HS-5 (cell line): ENCODE data around the gene SNCA.

Source experiments
- DNase-seq: peaks from one replicate; pipeline ENCODE4 v3.0.0-alpha.2; 2012; ENCODE audit warnings: low read depth

SNCA gene

DNA sequence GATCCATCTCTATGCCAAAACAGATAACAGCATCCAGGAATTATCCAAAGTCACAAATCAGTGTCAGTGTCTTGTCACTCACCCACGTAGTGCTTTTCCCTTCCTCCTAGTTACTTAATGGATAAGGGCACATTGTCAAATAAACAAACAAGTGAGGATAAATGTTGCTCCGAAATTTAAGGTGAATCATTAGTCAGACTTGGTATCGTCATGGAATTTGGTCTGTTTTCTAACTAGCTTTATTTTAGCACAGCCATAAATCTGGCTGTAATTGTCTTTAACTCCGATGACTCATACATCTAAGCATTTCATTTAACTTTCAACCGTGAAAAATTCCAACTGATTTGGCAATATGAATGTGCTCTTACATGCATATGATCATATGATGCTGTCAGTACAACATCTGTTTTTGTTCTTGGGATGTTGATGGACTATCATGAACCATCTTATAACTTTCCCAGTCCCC lies 83.3 kb downstream of the SNCA start:
- peak; percentile 96 for DNase-seq

GRCh38 chr4:89752932-89753598 lies 83.9 kb downstream of the SNCA start:
- peak; percentile 77 for DNase-seq

DNA sequence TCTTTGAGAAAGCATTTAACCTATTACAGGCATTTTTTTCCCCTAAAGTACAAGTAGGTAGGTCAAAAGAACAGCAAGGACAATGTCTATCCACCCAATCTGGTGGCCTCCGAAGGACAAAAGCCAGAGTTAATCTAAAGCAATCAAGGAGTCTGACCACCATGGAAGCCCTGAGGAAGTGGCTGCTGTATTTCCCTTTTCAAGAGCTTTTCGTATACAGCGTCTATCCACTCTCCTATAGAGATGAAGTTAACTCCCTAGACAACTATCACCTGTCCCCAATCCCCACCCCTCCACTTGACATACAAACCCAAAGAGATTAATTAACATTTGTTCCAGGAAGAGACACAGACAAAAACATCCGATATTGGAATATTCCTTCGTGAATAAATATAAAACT lies 85.5 kb downstream of the SNCA start:
- DNase-seq = no peak

DNA sequence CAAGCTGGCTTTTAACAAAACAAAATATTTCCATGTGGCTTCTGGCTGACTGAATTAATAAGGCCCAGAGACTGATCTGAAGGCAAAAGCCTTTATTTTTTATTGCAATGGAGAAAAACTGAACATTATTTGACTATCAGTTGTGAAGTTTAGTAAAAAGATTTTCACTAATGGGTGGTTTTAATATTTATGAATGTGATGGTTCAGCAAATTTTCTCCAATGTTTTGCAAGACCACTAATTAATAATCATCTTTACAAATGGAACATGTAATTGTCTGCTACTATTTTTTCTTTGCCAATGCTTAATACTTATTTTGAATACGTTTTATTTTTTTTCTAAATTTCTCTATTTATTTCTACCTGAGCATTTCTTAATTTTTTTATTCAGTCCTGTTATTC lies 90.6 kb downstream of the SNCA start:
- DNase-seq = no peak

GRCh38 chr4:89745708-89746107 lies 91.3 kb downstream of the SNCA start:
- no peak for DNase-seq

GRCh38 chr4:89744914-89745313 lies 92.0 kb downstream of the SNCA start:
- no peak for DNase-seq

DNA sequence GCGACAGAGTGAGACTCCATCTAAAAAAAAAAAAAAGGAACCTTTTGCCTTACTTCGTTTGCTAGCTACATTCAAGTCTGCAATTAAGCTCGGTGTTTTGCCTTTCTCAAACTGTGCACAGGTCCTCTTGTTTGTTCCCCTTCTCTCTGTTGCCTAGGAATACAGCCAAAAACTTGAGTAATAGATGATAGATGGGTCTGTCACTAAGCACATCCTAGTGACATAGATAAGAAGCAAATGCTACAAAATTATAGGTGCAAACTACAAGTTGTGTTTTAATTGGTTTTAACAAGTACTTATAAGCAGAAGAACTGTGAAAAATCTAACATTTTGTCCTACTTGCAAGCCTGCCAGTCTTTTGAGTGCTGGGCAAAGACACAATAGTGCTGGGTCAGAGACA lies 95.2 kb downstream of the SNCA start:
- no peak for DNase-seq

DNA sequence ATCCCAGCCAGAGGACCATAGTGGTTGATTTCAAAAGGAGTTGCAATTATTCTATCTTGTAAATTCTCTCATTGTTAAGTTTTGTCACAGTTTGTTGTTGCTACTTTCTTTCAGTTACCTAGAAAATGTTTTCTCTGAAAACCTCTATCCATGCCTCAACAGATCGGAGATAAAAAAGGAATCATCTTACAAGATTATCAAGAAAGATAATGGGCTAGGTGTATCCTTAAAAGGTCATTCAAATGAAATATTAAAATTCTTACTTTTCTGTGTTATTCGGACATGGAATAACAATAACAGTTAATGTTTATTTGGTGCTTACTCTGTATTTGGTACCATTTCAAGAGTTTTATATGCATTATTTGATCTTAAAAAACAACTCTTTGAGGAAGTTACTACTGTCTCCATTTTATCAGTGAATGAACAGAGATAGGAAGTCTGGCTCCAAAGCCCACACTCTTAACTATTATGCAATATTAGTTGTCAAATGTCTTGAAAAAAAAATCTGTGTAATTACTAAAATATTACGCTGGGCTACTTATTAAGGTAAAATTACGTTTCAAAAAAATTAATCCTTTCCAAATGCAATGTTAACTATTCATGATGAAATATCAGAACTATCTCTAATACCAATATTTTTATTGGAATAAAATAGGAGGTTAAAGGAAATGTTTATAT lies 97.5 kb downstream of the SNCA start:
- no peak for DNase-seq

- DNase-seq = peak; percentile 20
Observed at GRCh38 chr4:89737888-89738287, 99.1 kb downstream of the SNCA start.

- no peak for DNase-seq
Observed at GRCh38 chr4:89733946-89734345, 103.0 kb downstream of the SNCA start.

DNA sequence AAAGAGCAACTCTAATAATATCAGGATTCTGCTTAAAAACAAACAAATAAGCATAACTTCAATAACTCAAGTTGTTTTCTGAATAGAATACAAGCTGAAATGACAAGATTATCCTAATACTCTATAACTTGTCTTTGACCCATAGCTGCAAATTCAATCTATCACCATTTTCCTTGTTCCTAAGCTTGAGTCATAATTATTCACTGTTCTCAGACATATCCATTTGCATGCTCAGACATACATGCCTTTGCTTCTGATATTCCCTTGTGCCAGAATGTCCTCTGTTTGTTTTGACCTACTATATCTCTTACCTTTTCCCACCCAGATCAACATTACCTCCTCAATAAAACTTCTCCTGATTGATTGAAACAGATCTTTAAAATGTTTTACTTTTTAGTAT lies 109.7 kb downstream of the SNCA start:
- no peak for DNase-seq

- DNase-seq = no peak
Observed at GRCh38 chr4:89725268-89725667, 111.7 kb downstream of the SNCA start.

GRCh38 chr4:89724716-89725115 lies 112.2 kb downstream of the SNCA start:
- peak; percentile 68 for DNase-seq

GRCh38 chr4:89723096-89723495 lies 113.9 kb downstream of the SNCA start:
- no peak for DNase-seq

GRCh38 chr4:89722517-89722916 lies 114.4 kb downstream of the SNCA start:
- DNase-seq = no peak

GRCh38 chr4:89720981-89721380 lies 116.0 kb downstream of the SNCA start:
- DNase-seq = no peak

DNA sequence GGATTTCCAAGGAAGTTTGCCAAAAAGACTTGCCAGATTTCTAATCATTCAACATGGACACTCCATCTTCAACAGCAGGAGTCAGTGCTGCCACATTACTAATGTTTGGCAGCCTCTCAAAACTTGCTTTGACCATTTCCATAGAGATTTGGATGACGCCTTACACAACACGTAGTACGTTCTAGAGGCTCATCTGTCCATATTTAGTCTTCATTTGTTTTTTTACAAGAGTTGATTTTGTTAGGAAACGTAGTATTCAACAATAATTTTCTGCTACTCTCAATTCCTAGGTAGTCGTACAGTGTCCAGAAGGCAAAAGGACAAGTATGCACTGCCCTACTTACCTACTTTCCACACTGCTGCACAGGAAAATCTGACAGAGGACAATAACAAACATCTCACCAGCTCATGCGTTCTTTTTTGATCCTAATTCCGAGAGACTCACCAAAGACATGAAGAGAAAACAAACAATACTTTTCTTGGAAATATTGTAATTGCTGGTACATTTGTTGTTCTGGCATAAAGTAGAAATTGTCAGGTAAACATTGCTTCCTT lies 117.3 kb downstream of the SNCA start:
- DNase-seq = no peak

GRCh38 chr4:89716893-89717292 lies 120.1 kb downstream of the SNCA start:
- DNase-seq = no peak

- no peak for DNase-seq
Observed at GRCh38 chr4:89715631-89716030, 121.3 kb downstream of the SNCA start.

DNA sequence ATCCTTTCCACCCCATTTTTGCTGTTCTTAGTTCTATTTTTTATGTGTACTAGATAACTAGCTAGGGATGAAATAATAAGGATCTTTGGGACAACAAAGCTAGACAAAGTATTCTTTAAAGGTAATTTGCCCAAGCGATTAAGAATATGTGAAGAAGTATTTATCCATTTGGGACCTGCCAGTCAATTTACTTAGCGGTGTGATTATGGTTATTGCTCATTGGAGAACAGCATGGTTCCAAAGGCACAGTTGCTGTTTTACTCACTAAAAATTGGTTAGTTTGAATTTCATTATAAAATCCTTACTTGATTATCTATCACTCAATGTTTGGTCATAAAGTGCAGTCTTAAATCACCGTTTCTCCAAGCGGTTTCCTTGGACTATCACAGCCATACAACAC lies 124.1 kb downstream of the SNCA start:
- no peak for DNase-seq

DNA sequence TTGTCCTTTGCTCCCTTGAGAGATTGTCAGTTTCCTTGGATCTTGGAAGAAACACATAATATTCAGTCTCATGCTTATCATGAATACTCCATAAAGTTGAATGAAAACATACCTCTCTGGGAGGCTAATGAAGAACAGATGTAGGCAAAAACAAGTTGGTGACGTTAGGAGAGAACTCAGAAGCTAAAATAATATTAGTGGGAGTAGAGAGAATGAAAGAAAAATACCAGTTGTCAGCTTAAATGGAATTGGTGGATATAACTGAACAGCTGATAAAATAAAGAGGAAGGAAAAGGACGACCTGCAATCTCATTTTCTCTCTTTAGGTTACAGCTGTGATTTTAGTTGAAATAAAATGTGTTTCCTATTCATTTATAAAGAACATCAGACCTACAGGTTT lies 124.8 kb downstream of the SNCA start:
- no peak for DNase-seq

DNA sequence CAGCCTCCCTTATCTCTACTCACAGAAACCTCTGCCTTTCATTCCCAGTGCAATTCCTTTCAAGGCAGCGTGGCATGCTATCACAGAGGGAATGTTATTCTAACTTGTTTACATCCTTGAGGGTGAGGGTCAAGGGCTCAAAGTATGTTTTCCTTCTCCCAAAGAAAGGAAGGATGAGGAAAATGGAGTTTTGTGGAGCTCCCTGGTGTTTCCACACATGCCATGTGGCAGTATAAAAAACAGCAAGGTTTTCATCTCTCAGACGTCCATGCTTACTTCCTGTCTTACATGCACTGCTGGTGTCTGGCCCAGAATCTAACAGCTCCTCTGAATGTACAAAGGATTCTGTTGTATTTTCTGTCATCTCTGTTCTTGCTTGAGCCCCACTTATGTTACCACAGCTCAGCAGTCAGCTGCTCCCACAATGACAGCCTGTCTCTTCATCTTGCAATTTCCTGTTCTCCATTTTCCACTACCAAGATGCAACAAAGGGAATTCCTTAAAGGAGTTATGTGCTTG lies 128.0 kb downstream of the SNCA start:
- no peak for DNase-seq

- DNase-seq = no peak
Observed at GRCh38 chr4:89707467-89707866, 129.5 kb downstream of the SNCA start.
